ENCODE measurements around the gene RNF223.
"Not testable (repeated sequence)": the region's sequence is repeated elsewhere in the genome, so short reads cannot be mapped to it uniquely, and the experiment has no call there.

The RNF223 gene

GRCh38 chr1:1058088-1058905, 15.8 kb downstream of the RNF223 start:
- no peak for DNase-seq

GRCh38 chr1:1057769-1058087, 16.4 kb downstream of the RNF223 start:
- not testable (repeated sequence) for DNase-seq

DNA sequence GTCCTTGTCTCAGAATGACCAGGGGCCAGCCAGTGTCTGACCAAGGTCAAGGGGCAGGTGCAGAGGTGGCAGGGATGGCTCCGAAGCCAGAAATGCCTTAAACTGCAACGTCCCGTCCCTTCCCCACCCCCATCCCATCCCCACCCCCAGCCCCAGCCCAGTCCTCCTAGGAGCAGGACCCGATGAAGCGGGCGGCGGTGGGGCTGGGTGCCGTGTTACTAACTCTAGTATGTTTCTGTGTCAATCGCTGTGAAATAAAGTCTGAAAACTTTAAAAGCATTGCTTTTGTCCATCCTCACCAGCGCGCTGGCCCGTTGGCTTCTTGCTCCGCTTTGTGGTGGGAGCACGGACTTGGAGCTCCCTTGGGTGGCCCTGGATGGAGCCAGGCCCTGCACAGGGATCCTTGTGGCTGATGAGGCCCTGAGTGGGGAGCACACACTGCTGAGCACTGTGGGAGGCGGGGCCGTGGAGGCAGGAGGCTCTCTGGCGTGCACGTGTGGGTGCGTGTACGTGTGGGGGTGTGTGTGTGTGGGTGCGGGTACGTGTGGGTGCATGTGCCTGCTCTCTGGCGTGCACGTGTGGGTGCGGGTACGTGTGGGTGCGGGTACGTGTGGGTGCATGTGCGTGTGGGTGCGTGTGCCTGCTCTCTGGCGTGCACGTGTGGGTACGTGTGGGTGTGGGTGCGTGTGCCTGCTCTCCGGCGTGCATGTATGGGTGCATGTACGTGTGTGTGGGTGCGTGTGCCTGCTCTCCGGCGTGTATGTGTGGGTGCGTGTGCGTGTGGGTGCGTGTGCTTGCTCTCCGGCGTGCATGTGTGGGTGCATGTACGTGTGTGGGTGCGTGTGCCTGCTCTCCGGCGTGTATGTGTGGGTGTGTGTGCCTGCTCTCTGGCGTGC, 18.0 kb downstream of the RNF223 start:
- no peak for DNase-seq

DNA sequence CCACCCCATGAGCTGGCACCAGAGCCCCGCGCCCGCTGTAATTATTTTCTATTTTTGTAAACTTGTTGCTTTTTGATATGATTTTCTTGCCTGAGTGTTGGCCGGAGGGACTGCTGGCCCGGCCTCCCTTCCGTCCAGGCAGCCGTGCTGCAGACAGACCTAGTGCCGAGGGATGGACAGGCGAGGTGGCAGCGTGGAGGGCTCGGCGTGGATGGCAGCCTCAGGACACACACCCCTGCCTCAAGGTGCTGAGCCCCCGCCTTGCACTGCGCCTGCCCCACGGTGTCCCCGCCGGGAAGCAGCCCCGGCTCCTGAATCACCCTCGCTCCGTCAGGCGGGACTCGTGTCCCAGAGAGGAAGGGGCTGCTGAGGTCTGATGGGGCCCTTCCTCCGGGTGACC, 19.1 kb downstream of the RNF223 start:
- no peak for DNase-seq

DNA sequence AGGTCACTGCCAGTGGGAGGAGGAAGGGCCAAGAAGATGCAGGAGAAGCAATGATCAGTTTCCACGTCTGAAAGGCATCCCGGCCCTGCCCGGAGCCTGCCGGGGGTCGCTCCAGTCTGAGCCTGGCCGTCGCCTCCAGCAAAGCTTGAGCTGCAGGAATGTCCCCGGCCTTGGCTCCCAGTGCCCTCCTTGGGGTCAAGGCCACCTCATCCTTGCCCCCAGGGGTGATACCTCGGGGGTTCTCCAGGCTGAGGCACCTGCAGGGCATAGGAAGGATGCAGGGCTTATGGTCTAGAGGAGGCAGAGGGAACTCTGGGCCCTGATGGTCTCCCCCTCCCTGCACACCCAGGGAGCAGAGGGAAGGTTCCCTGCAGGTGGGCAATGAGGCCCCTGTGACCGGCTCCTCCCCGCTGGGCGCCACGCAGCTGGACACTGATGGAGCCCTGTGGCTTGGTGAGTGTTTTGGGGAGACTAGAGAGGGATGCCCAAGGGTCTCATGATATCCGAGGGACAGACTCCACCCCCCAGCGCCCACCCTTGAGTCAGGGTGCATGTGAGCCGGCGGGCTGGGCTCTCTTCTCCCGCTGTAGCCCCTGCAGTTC, 19.9 kb downstream of the RNF223 start:
- no peak for DNase-seq

DNA sequence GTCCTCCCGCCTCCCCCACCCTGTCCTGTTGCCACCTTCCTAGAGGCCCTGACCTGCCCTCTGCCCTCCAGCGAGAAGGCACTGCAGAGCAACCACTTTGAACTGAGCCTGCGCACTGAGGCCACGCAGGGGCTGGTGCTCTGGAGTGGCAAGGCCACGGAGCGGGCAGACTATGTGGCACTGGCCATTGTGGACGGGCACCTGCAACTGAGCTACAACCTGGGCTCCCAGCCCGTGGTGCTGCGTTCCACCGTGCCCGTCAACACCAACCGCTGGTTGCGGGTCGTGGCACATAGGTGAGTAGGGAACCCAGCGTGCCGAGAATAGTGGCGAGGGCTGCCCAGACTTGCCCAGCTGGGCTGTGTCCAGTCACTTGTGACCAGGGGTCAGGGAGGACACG, 20.4 kb downstream of the RNF223 start:
- DNase-seq: no peak

DNA sequence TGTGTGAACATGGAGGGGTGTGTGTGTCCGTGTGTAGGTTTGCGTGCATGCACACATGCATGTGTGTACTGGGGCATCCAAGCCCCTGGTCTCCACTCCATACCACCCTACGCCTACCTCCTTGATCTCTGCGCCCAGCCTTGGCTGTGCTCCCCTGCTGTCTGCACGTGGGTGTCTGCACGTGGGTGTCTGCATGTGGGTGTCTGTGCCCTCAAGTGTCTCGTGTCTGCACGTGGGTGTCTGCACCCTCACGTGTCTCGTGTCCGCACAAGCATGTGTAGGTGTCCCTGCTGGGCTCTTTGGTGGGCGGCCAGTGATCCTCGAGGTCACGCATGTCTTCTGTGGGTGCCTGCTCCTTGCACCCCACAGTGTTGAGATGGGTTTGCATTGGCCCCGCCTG, 21.1 kb downstream of the RNF223 start:
- DNase-seq: no peak

DNA sequence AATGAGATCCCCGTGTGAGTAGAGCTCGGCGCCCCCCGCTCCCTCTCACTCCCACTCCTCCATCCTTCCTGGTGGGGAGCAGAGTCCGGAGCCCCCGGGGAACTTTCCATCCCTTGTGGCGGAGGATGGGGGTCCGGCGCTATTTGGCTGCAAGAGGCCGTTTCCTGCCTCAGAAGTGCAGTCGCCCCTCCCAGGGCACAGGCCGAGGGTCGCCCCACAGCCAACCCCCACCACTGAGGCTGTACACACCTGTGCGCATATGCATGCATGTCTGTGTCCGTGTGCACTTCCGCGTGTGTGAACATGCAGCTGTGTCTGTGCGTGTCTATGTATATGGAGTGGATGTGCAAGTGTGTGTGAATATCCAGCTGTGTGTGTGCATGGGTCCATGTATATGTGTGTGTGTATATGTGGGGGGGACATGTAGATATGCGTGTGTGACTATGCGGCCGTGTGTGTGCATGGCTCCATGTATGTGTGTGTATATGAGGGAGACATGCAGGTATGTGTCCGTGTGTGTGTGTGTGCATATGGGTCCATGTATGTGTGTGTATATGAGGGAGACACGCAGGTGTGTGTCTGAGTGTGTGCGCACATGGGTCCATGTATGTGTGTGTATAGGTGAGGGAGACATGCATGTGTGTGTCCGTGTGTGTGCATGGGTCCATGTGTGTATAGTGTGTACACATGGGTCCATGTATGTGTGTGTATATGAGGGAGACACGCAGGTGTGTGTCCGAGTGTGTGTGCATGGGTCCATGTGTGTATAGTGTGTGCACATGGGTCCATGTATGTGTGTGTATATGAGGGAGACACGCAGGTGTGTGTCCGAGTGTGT, 21.9 kb downstream of the RNF223 start:
- no peak for DNase-seq

- no peak for DNase-seq
Measured at GRCh38 chr1:1051127-1051810, 22.8 kb downstream of the RNF223 start.

- DNase-seq: no peak
Measured at GRCh38 chr1:1050577-1051052, 23.5 kb downstream of the RNF223 start.

DNA sequence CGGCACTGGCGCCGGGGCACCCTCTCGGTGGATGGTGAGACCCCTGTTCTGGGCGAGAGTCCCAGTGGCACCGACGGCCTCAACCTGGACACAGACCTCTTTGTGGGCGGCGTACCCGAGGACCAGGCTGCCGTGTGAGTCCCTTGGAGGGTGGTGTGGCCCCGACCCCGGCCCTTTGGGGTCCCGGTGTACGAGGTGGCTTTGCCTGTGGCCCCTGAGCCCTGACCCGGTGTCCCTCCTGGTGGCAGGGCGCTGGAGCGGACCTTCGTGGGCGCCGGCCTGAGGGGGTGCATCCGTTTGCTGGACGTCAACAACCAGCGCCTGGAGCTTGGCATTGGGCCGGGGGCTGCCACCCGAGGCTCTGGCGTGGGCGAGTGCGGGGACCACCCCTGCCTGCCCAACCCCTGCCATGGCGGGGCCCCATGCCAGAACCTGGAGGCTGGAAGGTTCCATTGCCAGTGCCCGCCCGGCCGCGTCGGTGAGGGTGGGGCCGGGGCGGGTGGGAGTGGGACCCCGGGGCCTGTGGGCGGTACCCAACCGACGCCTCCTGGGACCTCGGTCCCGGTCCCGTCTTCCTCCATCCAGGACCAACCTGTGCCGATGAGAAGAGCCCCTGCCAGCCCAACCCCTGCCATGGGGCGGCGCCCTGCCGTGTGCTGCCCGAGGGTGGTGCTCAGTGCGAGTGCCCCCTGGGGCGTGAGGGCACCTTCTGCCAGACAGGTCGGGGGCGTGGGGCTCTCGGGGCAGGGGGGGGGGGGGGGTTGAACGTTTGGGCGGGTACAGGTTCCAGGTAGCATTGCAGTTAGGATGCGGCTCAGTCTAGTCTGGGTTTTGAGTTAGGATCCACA, 24.6 kb downstream of the RNF223 start:
- no peak for DNase-seq

DNA sequence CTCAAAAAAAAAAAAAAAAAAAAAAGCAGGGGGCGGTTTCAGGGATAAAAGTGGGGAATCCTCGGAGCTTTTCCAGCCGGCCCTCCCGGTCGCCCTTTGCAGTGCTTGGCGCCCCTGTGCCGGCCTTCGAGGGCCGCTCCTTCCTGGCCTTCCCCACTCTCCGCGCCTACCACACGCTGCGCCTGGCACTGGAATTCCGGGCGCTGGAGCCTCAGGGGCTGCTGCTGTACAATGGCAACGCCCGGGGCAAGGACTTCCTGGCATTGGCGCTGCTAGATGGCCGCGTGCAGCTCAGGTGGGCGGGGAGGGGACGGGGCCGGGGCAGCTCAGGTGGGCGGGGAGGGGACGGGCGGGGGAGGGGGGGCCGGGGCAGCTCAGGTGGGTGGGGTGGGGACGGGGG, 25.3 kb downstream of the RNF223 start:
- DNase-seq: no peak

- DNase-seq: no peak
Measured at GRCh38 chr1:1047963-1048362, 26.1 kb downstream of the RNF223 start.

DNA sequence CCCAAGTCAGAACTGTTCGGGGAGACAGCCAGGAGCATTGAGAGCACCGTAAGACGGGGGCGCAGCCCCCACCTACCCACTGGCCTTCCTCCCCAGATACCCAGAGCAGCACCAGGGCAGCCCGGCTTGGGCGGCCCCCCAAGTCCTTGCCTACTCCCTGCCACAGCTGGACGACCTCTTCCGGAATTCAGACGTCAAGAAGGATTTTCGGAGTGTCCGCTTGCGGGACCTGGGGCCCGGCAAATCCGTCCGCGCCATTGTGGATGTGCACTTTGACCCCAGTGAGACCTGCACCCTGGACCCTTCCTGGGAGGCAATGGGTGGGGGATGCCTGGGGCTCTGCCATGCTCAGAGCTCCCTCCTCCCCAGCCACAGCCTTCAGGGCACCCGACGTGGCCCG, 26.7 kb downstream of the RNF223 start:
- DNase-seq: no peak

GRCh38 chr1:1046767-1047166, 27.3 kb downstream of the RNF223 start:
- DNase-seq: no peak

DNA sequence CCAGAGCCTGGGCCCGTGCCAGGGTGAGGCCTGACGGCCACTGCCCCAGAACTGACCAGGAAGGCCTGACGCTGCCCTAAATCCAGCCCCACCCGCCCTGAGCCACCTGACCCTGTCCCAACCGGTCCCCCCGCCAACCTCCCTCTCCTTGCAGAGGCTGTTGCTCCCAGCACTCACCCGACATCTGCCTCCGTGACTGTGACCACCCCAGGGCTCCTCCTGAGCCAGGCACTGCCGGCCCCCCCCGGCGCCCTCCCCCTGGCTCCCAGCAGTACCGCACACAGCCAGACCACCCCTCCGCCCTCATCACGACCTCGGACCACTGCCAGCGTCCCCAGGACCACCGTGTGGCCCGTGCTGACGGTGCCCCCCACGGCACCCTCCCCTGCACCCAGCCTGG, 27.9 kb downstream of the RNF223 start:
- no peak for DNase-seq

GRCh38 chr1:1045129-1045528, 29.0 kb downstream of the RNF223 start:
- DNase-seq: no peak

GRCh38 chr1:1044455-1045078, 29.5 kb downstream of the RNF223 start:
- DNase-seq: no peak

DNA sequence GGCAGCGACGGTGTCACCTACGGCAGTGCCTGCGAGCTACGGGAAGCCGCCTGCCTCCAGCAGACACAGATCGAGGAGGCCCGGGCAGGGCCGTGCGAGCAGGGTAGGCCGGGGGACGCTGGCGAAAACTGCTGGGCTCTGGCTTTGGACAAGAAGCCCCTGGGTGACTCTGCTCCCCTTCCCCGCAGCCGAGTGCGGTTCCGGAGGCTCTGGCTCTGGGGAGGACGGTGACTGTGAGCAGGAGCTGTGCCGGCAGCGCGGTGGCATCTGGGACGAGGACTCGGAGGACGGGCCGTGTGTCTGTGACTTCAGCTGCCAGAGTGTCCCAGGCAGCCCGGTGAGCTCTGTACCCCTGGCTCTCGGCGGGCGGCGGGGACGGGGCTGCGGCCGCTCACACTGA, 30.2 kb downstream of the RNF223 start:
- DNase-seq: no peak

GRCh38 chr1:1043411-1043810, 30.7 kb downstream of the RNF223 start:
- no peak for DNase-seq

GRCh38 chr1:1042835-1043234, 31.3 kb downstream of the RNF223 start:
- no peak for DNase-seq
